Osteocyte (in vitro differentiated cells): Measurements from ENCODE around the gene RILPL1. TPM values are rescaled to one million over a fixed set of nuclear protein-coding genes. Genes with fewer than 3 reads are reported as not detected.

Experiments
- DNase-seq: peaks from one replicate; pipeline ENCODE4 v3.0.0; 2021; ENCODE audit warnings: mixed read lengths; ENCODE audit not compliant: unreplicated experiment; ENCODE audit errors: extremely low spot score
- H3K27ac Mint-ChIP-seq: one replicate; pipeline ENCODE4 v1.8.0; 2021; ENCODE audit warnings: mild to moderate bottlenecking, mixed read lengths; ENCODE audit not compliant: unreplicated experiment
- H3K27me3 Mint-ChIP-seq: one replicate; pipeline ENCODE4 v1.8.0; 2021; ENCODE audit warnings: mixed read lengths; ENCODE audit not compliant: unreplicated experiment
- H3K36me3 Mint-ChIP-seq: one replicate; pipeline ENCODE4 v1.8.0; 2021; ENCODE audit warnings: mixed read lengths; ENCODE audit not compliant: unreplicated experiment
- H3K4me1 Mint-ChIP-seq: one replicate; pipeline ENCODE4 v1.8.0; 2021; ENCODE audit warnings: mixed read lengths; ENCODE audit not compliant: unreplicated experiment
- H3K4me3 Mint-ChIP-seq: one replicate; pipeline ENCODE4 v1.8.0; 2021; ENCODE audit warnings: mild to moderate bottlenecking, moderate library complexity, mixed read lengths; ENCODE audit not compliant: unreplicated experiment
- H3K9me3 Mint-ChIP-seq: one replicate; pipeline ENCODE4 v1.8.0; 2021; ENCODE audit warnings: mixed read lengths; ENCODE audit not compliant: unreplicated experiment
- CTCF ChIP-seq: fragments of 200-600 bp; sonication (generic); IDR thresholded peaks from 2 replicates; pipeline ENCODE4 v1.5.0; 2021; ENCODE audit warnings: antibody characterized with exemption, mild to moderate bottlenecking, moderate library complexity
- total RNA-seq: library from RNA; stranded (reverse); gene quantifications from 2 replicates; pipeline ENCODE4 v1.2.1, GENCODE V29; 2021

The RILPL1 gene
- total RNA-seq, 1 donor from 2014 or later, result 35.1 TPM

- TF ChIP-seq CTCF, result no peak
- no peak for DNase-seq
- Mint-ChIP-seq H3K4me1 (peaks cover 15% of the 10 kb centered on the region), H3K36me3 (peaks cover 24% of the 10 kb centered on the region), H3K27ac (peak overlapping the region; percentile 94), H3K4me3 (no peak overlapping the region), H3K9me3 (no peaks in the 10 kb centered on the region), H3K27me3 (no peaks in the 10 kb centered on the region)
Observed at GRCh38 chr12:123478762-123479161, 54.8 kb downstream of the RILPL1 start.

GRCh38 chr12:123478069-123478468, 55.5 kb downstream of the RILPL1 start:
- Mint-ChIP-seq H3K27ac (peak overlapping the region; percentile 94), H3K4me1 (peaks cover 15% of the 10 kb centered on the region), H3K27me3 (no peaks in the 10 kb centered on the region), H3K9me3 (no peaks in the 10 kb centered on the region), H3K36me3 (peaks cover 24% of the 10 kb centered on the region), H3K4me3 (no peak overlapping the region)
- no peak for DNase-seq
- no peak for TF ChIP-seq CTCF

- no peak for TF ChIP-seq CTCF
Observed at GRCh38 chr12:123475246-123475703, 58.2 kb downstream of the RILPL1 start.

GRCh38 chr12:123474485-123475245, 58.9 kb downstream of the RILPL1 start:
- no peak overlapping the region for H3K27ac Mint-ChIP-seq
- H3K27me3 Mint-ChIP-seq, result no peaks in the 10 kb centered on the region
- DNase-seq, result no peak
- H3K9me3 Mint-ChIP-seq, result no peaks in the 10 kb centered on the region
- H3K4me1 Mint-ChIP-seq, result peaks cover 12% of the 10 kb centered on the region
- TF ChIP-seq CTCF, result no peak
- no peak overlapping the region for H3K4me3 Mint-ChIP-seq
- peaks cover 31% of the 10 kb centered on the region for H3K36me3 Mint-ChIP-seq

More at GRCh38 chr12:123475246-123475703, 58.2 kb downstream of the RILPL1 start:
- peaks cover 13% of the 10 kb centered on the region for H3K4me1 Mint-ChIP-seq
- no peaks in the 10 kb centered on the region for H3K27me3 Mint-ChIP-seq
- DNase-seq, result no peak
- H3K4me3 Mint-ChIP-seq, result no peak overlapping the region
- H3K27ac Mint-ChIP-seq, result no peak overlapping the region
- H3K9me3 Mint-ChIP-seq, result no peaks in the 10 kb centered on the region
- H3K36me3 Mint-ChIP-seq, result peaks cover 31% of the 10 kb centered on the region

- Mint-ChIP-seq H3K27me3 (no peaks in the 10 kb centered on the region), H3K27ac (no peak overlapping the region), H3K9me3 (no peaks in the 10 kb centered on the region), H3K4me1 (no peaks in the 10 kb centered on the region), H3K4me3 (no peak overlapping the region), H3K36me3 (peaks cover 31% of the 10 kb centered on the region)
- TF ChIP-seq CTCF, result no peak
- DNase-seq, result no peak
Observed at GRCh38 chr12:123472438-123472849, 61.1 kb downstream of the RILPL1 start.
